ENCODE results near the gene HIC2.
"Not testable (repeated sequence)": the region's sequence is repeated elsewhere in the genome, so short reads cannot be mapped to it uniquely, and the experiment has no call there.

DNA sequence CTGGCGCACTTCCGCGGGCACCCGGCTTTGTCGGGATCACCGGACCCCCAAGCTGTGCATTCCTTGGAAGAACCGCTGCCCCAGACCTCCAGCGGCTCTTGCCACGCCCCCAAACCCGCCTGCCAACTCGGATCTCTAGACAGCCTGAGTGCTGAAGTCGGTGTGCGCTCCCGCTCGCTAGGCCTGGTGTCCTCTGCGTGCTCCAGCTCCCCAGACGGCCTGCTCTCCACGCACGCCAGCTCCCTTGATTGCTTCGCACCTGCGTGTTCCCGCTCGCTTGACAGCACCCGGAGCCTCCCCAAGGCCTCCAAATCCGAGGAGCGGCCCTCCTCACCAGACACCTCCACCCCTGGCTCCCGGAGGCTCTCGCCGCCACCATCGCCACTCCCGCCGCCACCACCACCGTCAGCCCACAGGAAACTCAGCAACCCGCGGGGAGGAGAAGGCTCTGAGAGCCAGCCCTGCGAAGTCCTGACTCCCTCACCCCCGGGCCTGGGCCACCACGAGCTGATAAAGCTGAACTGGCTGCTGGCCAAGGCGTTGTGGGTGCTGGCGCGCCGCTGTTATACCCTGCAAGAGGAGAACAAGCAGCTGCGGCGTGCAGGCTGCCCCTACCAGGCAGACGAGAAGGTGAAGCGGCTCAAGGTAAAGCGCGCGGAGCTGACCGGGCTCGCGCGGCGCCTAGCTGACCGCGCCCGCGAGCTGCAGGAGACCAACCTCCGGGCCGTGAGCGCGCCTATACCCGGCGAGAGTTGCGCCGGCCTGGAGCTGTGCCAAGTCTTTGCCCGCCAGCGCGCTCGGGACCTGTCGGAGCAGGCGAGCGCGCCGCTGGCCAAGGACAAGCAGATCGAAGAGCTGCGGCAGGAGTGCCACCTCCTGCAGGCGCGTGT is 32.5 kb upstream of the HIC2 start:
- TF ChIP-seq, protein P1, sequence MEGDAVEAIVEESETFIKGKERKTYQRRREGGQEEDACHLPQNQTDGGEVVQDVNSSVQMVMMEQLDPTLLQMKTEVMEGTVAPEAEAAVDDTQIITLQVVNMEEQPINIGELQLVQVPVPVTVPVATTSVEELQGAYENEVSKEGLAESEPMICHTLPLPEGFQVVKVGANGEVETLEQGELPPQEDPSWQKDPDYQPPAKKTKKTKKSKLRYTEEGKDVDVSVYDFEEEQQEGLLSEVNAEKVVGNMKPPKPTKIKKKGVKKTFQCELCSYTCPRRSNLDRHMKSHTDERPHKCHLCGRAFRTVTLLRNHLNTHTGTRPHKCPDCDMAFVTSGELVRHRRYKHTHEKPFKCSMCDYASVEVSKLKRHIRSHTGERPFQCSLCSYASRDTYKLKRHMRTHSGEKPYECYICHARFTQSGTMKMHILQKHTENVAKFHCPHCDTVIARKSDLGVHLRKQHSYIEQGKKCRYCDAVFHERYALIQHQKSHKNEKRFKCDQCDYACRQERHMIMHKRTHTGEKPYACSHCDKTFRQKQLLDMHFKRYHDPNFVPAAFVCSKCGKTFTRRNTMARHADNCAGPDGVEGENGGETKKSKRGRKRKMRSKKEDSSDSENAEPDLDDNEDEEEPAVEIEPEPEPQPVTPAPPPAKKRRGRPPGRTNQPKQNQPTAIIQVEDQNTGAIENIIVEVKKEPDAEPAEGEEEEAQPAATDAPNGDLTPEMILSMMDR (IDR thresholded peaks at IDR 0.05 in 2 of 3, conservative IDR thresholded peaks at IDR 0.05 in 1 of 3; ENCODE audit: borderline replicate concordance in 1 of 3, insufficient read depth in 1 of 3, low read depth in 2 of 3, low read length in 2 of 3) = not testable (repeated sequence)
- TF ChIP-seq SRF (IDR thresholded peaks at IDR 0.05; ENCODE audit: low read depth); EZH2phosphoT487 (IDR thresholded peaks at IDR 0.05; ENCODE audit: borderline replicate concordance); ATF3 (IDR thresholded peaks at IDR 0.05); REST (IDR thresholded peaks at IDR 0.05; ENCODE audit: low read depth); POLR2A (IDR thresholded peaks at IDR 0.05; ENCODE audit: borderline replicate concordance, extremely low read depth, insufficient read depth, insufficient read length); ZFX (IDR thresholded peaks at IDR 0.05): not testable (repeated sequence)

Measured in HCT116 (cell line).